ENCODE results near the gene TAMM41. TPM values are rescaled to one million over a fixed set of nuclear protein-coding genes. Genes with fewer than 3 reads are reported as not detected.

TAMM41 gene
- total and polyA plus RNA-seq, 10 of the 15 experiments (the other 5 are each of a cell fraction or from before 2014, with no cell fraction given) = 10.4 to 36.6 (median 18.3) TPM

- DNase-seq (ENCODE audit: low read depth, low spot score) (no peak), FAIRE-seq (no peak), ATAC-seq (no peak)
- in situ Hi-C loops (cut with MboI) (no loop called here), intact Hi-C loops (cut with micrococcal nuclease; ENCODE audit: unreplicated experiment) (no loop called here)
- 92% methylated on average over 9 of the region's 9 CpGs for WGBS (ENCODE audit: insufficient coverage, insufficient replicate concordance, low lambda C conversion rate, missing lambda C conversion rate)
- Histone ChIP-seq H3K4me3 (no peak overlapping the region), H3K79me2 (ENCODE audit: control insufficient read depth, insufficient read depth, low read length) (no peaks in the 10 kb centered on the region), H2AFZ (ENCODE audit: control insufficient read depth, low read depth, low read length) (no peak overlapping the region), H3K36me3 (ENCODE audit: control insufficient read depth in 2 of 2, insufficient read depth in 2 of 2, low read length in 1 of 2) (peaks cover 2 to 18% of the 10 kb centered on the region in 2 experiments; a peak in 3 of 4 replicates), H3K9me3 (replicated peaks; ENCODE audit: control insufficient read depth, insufficient read depth, low read length) (no peaks in the 10 kb centered on the region), H3K4me2 (ENCODE audit: control insufficient read depth, insufficient read depth) (no peak overlapping the region), H3K9ac (ENCODE audit: control insufficient read depth, insufficient read depth, low read length) (no peak overlapping the region), H3K27ac (ENCODE audit: control insufficient read depth, insufficient read depth) (no peak overlapping the region), H3K4me1 (ENCODE audit: control insufficient read depth, insufficient read depth, low read length) (no peaks in the 10 kb centered on the region), H3K27me3 (replicated peaks in 1 of 2; ENCODE audit: control insufficient read depth in 2 of 2, insufficient read depth in 2 of 2, low read length in 1 of 2) (no peaks in the 10 kb centered on the region), H4K20me1 (ENCODE audit: control insufficient read depth, insufficient read depth) (no peaks in the 10 kb centered on the region; the same call in 1 of the 2 replicates)
- POLR2A ChIA-PET = no interaction called here
- CTCF ChIA-PET = interaction anchor here (1.2 kb wide), 1 partner anchor 11 kb away, joined by 3 read pairs; no protein-coding TSS in a partner anchor
- RAD21 ChIA-PET (ENCODE audit: unreplicated experiment) = no interaction called here
- BruUV-seq (replicated peaks) = no TSS peak
- SMC1A ChIA-PET (ENCODE audit: uncharacterized antibody, unreplicated experiment) = no interaction called here
- TF ChIP-seq RELB (IDR thresholded peaks at IDR 0.05; ENCODE audit: low read depth) = no peak
- no peak for TF ChIP-seq ASH2L (IDR thresholded peaks at IDR 0.05; ENCODE audit: borderline replicate concordance, low read depth)
- no peak for TF ChIP-seq IRF3 (IDR thresholded peaks at IDR 0.05)
- no peak for TF ChIP-seq ZBTB40 (IDR thresholded peaks at IDR 0.05; ENCODE audit: borderline replicate concordance)
- no peak for TF ChIP-seq RB1 (IDR thresholded peaks at IDR 0.05; ENCODE audit: borderline replicate concordance)
- no peak for TF ChIP-seq PBX3 (IDR thresholded peaks at IDR 0.05; ENCODE audit: insufficient replicate concordance, low read depth, low read length)
- TF ChIP-seq CBFB (IDR thresholded peaks at IDR 0.05; ENCODE audit: low read depth) = no peak
- no peak for TF ChIP-seq IKZF2 (IDR thresholded peaks at IDR 0.05)
- no peak for TF ChIP-seq CREM (IDR thresholded peaks at IDR 0.05; ENCODE audit: low read depth)
- TF ChIP-seq NFYA (IDR thresholded peaks at IDR 0.05; ENCODE audit: borderline replicate concordance, low read depth, low read length) = no peak
- TF ChIP-seq E4F1 (IDR thresholded peaks at IDR 0.05; ENCODE audit: borderline replicate concordance, partially characterized antibody) = no peak
Measured at GRCh38 chr3:11832981-11833905, 13.4 kb downstream of the TAMM41 start.

All from GM12878 (cell line).